Endothelial cell of umbilical vein (primary cell): ENCODE results near the gene SBSN. TPM values are rescaled to one million over a fixed set of nuclear protein-coding genes. Genes with fewer than 3 reads are reported as not detected.
"Not testable (repeated sequence)": the region's sequence is repeated elsewhere in the genome, so short reads cannot be mapped to it uniquely, and the experiment has no call there.

ENCODE experiments used
- BruUV-seq: library from RNA; stranded (reverse); fragments of 400-500 nt; replicated peaks from 2 replicates; lab custom pipeline; 2021; lab: Mats Ljungman, UMichigan
- CTCF ChIA-PET: fragments of 300-600, 350-600 bp; sonication (Branson Sonifier 250); formaldehyde crosslinking; loops from one replicate; lab custom pipeline; 2021; ENCODE audit warnings: antibody characterized with exemption, inconsistent platforms; lab: Charles Lee
- POLR2A ChIA-PET: fragments of 300-600, 350-600 bp; sonication (Branson Sonifier 250); formaldehyde crosslinking; loops from one replicate; lab custom pipeline; 2021; ENCODE audit warnings: antibody characterized with exemption, inconsistent platforms; lab: Charles Lee
- DNase-seq: peaks from one replicate; pipeline ENCODE4 v3.0.0-alpha.2; 2011; ENCODE audit warnings: low read depth, low spot score
- FAIRE-seq: peaks from 2 replicates; lab custom pipeline; 2011; peaks lifted over from hg19 to GRCh38; lab: Jason Lieb, UNC
- H2AFZ ChIP-seq: 2 replicates; pipeline ENCODE4 v1.6.0; 2012; ENCODE audit warnings: low read depth, low read length, control low read depth, inconsistent platforms
- H3K27ac ChIP-seq: 2 replicates; pipeline ENCODE4 v1.5.1; 2011; ENCODE audit warnings: low read depth, mild to moderate bottlenecking, control low read depth, low read length, moderate library complexity; ENCODE audit not compliant: insufficient read depth
- H3K27me3 ChIP-seq, 2 experiments: 2 replicates each; pipeline versions ENCODE4 v1.6.0 to v1.6.1; 2011; ENCODE audit warnings: low read length in 2 of 2, mixed read lengths in 1 of 2; ENCODE audit not compliant: control insufficient read depth in 2 of 2, insufficient read depth in 2 of 2
- H3K36me3 ChIP-seq, 2 experiments: 2 replicates in 1 of 2; 3 replicates in 1 of 2; pipeline ENCODE4 v1.5.1; 2011; ENCODE audit warnings: low read length in 2 of 2, mild to moderate bottlenecking in 1 of 2, moderate library complexity in 1 of 2; ENCODE audit not compliant: control insufficient read depth in 2 of 2, insufficient read depth in 2 of 2; ENCODE audit errors: extremely low read depth in 1 of 2
- H3K4me1 ChIP-seq: 3 replicates; pipeline ENCODE4 v1.5.1; 2011; ENCODE audit warnings: mild to moderate bottlenecking, low read length; ENCODE audit not compliant: control insufficient read depth, insufficient read depth; ENCODE audit errors: extremely low read depth
- H3K4me2 ChIP-seq: 2 replicates; pipeline ENCODE4 v1.6.1; 2011; ENCODE audit warnings: low read length, control low read depth, mixed read lengths; ENCODE audit not compliant: insufficient read depth
- H3K4me3 ChIP-seq, 3 experiments: fragments of 200-600 bp in 1 of 3; sonication (generic), shearing (Covaris generic) in 1 of 3; replicated peaks in 1 of 3; 2 replicates each; pipeline ENCODE4 v1.5.1; 2011 to 2016; ENCODE audit warnings: control low read depth in 3 of 3, low read length in 3 of 3, mild to moderate bottlenecking in 2 of 3, inconsistent platforms in 1 of 3, low read depth in 1 of 3, moderate library complexity in 1 of 3; ENCODE audit not compliant: insufficient read depth in 1 of 3
- H3K79me2 ChIP-seq: 2 replicates; pipeline ENCODE4 v1.6.0; 2012; ENCODE audit warnings: low read length, inconsistent platforms; ENCODE audit not compliant: control insufficient read depth, insufficient read depth
- H3K9ac ChIP-seq: replicated peaks from 2 replicates; pipeline ENCODE3; 2011; ENCODE audit warnings: low read length, control low read depth; ENCODE audit not compliant: insufficient read depth; ENCODE audit errors: extremely low read depth
- H3K9me1 ChIP-seq: replicated peaks from 3 replicates; pipeline ENCODE4 v1.6.0; 2011; ENCODE audit warnings: mild to moderate bottlenecking, low read length; ENCODE audit not compliant: control insufficient read depth, insufficient read depth; ENCODE audit errors: extremely low read depth
- H3K9me3 ChIP-seq: replicated peaks from 2 replicates; pipeline ENCODE4 v1.5.1; 2012; ENCODE audit warnings: low read length, inconsistent platforms; ENCODE audit not compliant: control insufficient read depth, insufficient read depth
- H4K20me1 ChIP-seq: replicated peaks from 2 replicates; pipeline ENCODE3; 2011; ENCODE audit warnings: mild to moderate bottlenecking, low read length; ENCODE audit not compliant: control insufficient read depth, insufficient read depth; ENCODE audit errors: extremely low read depth
- dilution Hi-C: fragments of 300-500 bp; cut with MboI; formaldehyde crosslinking; loops from one replicate; pipeline ENCODE4 v1.15.0; 2019; ENCODE audit warnings: low sequenced_read_pairs; ENCODE audit not compliant: extremely low pct_ligation_motif_present
- intact Hi-C: fragments of 100-400 bp; cut with micrococcal nuclease; formaldehyde crosslinking; loops from one replicate; pipeline ENCODE4 v1.10.0; 2022
- polyA plus RNA-seq, 4 experiments: library from polyadenylated mRNA; depleted of rRNA in 3 of 4; stranded (reverse) in 3 of 4; unstranded in 1 of 4; fragments of >200 nt; gene quantifications; 2 replicates each; pipeline versions ENCODE4 v1.2.1 to v1.2.3, GENCODE V29; 2011 to 2012; ENCODE audit warnings: missing spikeins in 1 of 4
- total RNA-seq: library from RNA; stranded (reverse); gene quantifications from 2 replicates; pipeline ENCODE4 v1.2.3, GENCODE V29; 2021
- TF ChIP-seq, protein P1 (sequence below): IDR thresholded peaks from 2 replicates; pipeline ENCODE4 v1.6.1; 2011; ENCODE audit not compliant: insufficient read depth, insufficient read length

The SBSN gene
- total and polyA plus RNA-seq, 2 donors (not counting 3 experiments of a cell fraction or from before 2014, with no cell fraction given), result not detected

DNA sequence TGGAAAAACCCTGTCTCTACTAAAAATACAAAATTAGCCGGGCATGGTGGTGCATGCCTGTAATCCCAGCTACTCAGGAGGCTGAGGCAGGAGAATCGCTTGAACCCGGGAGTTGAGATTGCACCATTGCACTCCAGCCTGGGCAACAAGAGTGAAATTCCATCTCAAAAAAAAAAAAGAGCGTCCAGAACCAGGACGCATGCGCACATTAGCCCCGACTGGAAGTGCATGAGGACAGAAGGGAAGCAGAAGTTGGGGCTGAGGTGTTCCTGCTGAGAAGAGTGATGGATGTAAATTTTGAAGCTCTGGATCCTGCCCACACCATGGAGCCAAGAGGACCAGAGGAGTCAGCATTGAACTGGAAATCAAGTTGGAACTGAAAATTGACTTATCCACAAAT is 53.5 kb downstream of the SBSN start:
- H3K4me2 ChIP-seq, H3K9me1 ChIP-seq, H3K9me3 ChIP-seq, H3K79me2 ChIP-seq, H3K9ac ChIP-seq, DNase-seq, BruUV-seq, CTCF ChIA-PET, H2AFZ ChIP-seq, H3K4me1 ChIP-seq, H3K36me3 ChIP-seq, dilution Hi-C loops, H3K4me3 ChIP-seq, H3K27ac ChIP-seq, POLR2A ChIA-PET, H4K20me1 ChIP-seq, FAIRE-seq, intact Hi-C loops, H3K27me3 ChIP-seq: not testable (repeated sequence)

DNA sequence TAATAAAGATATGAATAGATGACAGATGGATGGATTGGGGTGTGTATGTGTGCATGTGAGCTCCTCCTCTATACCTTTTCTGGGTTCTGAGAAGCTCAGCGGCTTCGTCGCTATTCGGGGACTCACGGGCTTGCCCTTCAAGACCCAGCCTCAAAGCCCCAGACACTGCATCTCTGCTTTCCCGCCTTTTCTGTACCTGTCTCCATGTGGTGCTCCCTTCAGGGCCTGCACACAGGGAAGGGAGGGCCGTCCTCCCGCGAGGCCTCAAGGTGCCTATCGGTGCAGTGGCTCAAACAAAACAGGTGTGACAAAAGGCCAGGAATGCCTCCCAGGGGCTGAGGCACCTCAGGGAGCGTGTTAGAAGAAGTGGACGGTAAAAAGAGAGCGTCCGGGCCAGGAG is 54.0 kb downstream of the SBSN start:
- no peaks in the 10 kb centered on the region for H3K9me3 ChIP-seq
- H3K79me2 ChIP-seq, result no peaks in the 10 kb centered on the region
- H4K20me1 ChIP-seq, result no peaks in the 10 kb centered on the region
- FAIRE-seq (no peak), DNase-seq (no peak)
- intact Hi-C loops (no loop called here), dilution Hi-C loops (no loop called here)
- CTCF ChIA-PET, result interaction anchor here (0.7 kb wide), 1 partner anchor 14 kb away, joined by 3 read pairs; no protein-coding TSS in a partner anchor
- POLR2A ChIA-PET, result no interaction called here
- H3K27ac ChIP-seq, result no peak overlapping the region
- TF ChIP-seq, protein P1, sequence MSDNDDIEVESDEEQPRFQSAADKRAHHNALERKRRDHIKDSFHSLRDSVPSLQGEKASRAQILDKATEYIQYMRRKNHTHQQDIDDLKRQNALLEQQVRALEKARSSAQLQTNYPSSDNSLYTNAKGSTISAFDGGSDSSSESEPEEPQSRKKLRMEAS, result no peak
- H3K9me1 ChIP-seq, result no peaks in the 10 kb centered on the region
- H3K36me3 ChIP-seq, result no peaks in the 10 kb centered on the region
- no peak overlapping the region for H3K9ac ChIP-seq
- H3K4me2 ChIP-seq, result no peak overlapping the region
- H3K27me3 ChIP-seq, result no peaks in the 10 kb centered on the region
- no TSS peak for BruUV-seq
- H3K4me1 ChIP-seq, result no peaks in the 10 kb centered on the region
- no peak overlapping the region for H3K4me3 ChIP-seq
- no peak overlapping the region for H2AFZ ChIP-seq

Other genes with a start within 250 kb of the SBSN start
- 0.15 TPM in 1 of 2 replicates, not detected in the other for gene HAMP, start 245.8 kb downstream of the SBSN start, total RNA-seq
- gene HAMP, start 245.8 kb downstream of the SBSN start, polyA plus RNA-seq, result not detected in 2 replicates
- gene MAG, start 236.2 kb downstream of the SBSN start, total RNA-seq, result not detected in 2 replicates
- gene MAG, start 236.2 kb downstream of the SBSN start, polyA plus RNA-seq, result not detected in 2 replicates
- not detected in 2 replicates for gene CD22, start 199.1 kb downstream of the SBSN start, total RNA-seq
- gene CD22, start 199.1 kb downstream of the SBSN start, polyA plus RNA-seq, result not detected in 2 replicates
- gene FFAR1, start 180.4 kb downstream of the SBSN start, total RNA-seq, result not detected in 2 replicates
- gene FFAR1, start 180.4 kb downstream of the SBSN start, polyA plus RNA-seq, result not detected in 2 replicates
- gene FFAR3, start 169.9 kb downstream of the SBSN start, total RNA-seq, result not detected in 2 replicates
- gene FFAR3, start 169.9 kb downstream of the SBSN start, polyA plus RNA-seq, result not detected in 2 replicates
- gene GPR42, start 157.2 kb downstream of the SBSN start, total RNA-seq, result not detected in 2 replicates
- not detected in 2 replicates for gene GPR42, start 157.2 kb downstream of the SBSN start, polyA plus RNA-seq
- gene FFAR2, start 80.1 kb downstream of the SBSN start, total RNA-seq, result not detected in 2 replicates
- not detected in 2 replicates for gene FFAR2, start 80.1 kb downstream of the SBSN start, polyA plus RNA-seq
- gene KRTDAP, start 37.8 kb downstream of the SBSN start, total RNA-seq, result not detected in 2 replicates
- not detected in 2 replicates for gene KRTDAP, start 37.8 kb downstream of the SBSN start, polyA plus RNA-seq
- not detected in 2 replicates for gene DMKN, start 14.7 kb downstream of the SBSN start, total RNA-seq
- gene DMKN, start 14.7 kb downstream of the SBSN start, polyA plus RNA-seq, result not detected in 2 replicates
- not detected in 2 replicates for gene GAPDHS, start 5.1 kb upstream of the SBSN start, total RNA-seq
- gene GAPDHS, start 5.1 kb upstream of the SBSN start, polyA plus RNA-seq, result not detected in 2 replicates
- gene TMEM147, start 17.3 kb upstream of the SBSN start, total RNA-seq, result 75.8 and 76.1 TPM in 2 replicates
- 214 and 246 TPM in 2 replicates for gene TMEM147, start 17.3 kb upstream of the SBSN start, polyA plus RNA-seq
- not detected in 2 replicates for gene ATP4A, start 35.3 kb upstream of the SBSN start, total RNA-seq
- gene ATP4A, start 35.3 kb upstream of the SBSN start, polyA plus RNA-seq, result not detected in 2 replicates
- gene PMIS2, start 57.9 kb upstream of the SBSN start, total RNA-seq, result not detected in 2 replicates
- gene PMIS2, start 57.9 kb upstream of the SBSN start, polyA plus RNA-seq, result not detected in 2 replicates
- gene HAUS5, start 84.4 kb upstream of the SBSN start, total RNA-seq, result 17.5 and 19.0 TPM in 2 replicates
- gene HAUS5, start 84.4 kb upstream of the SBSN start, polyA plus RNA-seq, result 8.9 and 9.2 TPM in 2 replicates
- gene RBM42, start 100.7 kb upstream of the SBSN start, total RNA-seq, result 97.3 and 99.2 TPM in 2 replicates
- 78.3 and 81.4 TPM in 2 replicates for gene RBM42, start 100.7 kb upstream of the SBSN start, polyA plus RNA-seq
- gene ETV2, start 113.4 kb upstream of the SBSN start, total RNA-seq, result 0.95 and 1.5 TPM in 2 replicates
- gene ETV2, start 113.4 kb upstream of the SBSN start, polyA plus RNA-seq, result 1.0 and 2.1 TPM in 2 replicates
- gene COX6B1, start 120.0 kb upstream of the SBSN start, total RNA-seq, result 300 and 327 TPM in 2 replicates
- gene COX6B1, start 120.0 kb upstream of the SBSN start, polyA plus RNA-seq, result 692 and 759 TPM in 2 replicates
- not detected in 2 replicates for gene UPK1A, start 138.2 kb upstream of the SBSN start, total RNA-seq
- gene UPK1A, start 138.2 kb upstream of the SBSN start, polyA plus RNA-seq, result 0.13 TPM in 1 of 2 replicates, not detected in the other
- not detected in 2 replicates for gene ZBTB32, start 176.2 kb upstream of the SBSN start, total RNA-seq
- not detected in 2 replicates for gene ZBTB32, start 176.2 kb upstream of the SBSN start, polyA plus RNA-seq
- 37.2 and 40.0 TPM in 2 replicates for gene KMT2B, start 189.7 kb upstream of the SBSN start, total RNA-seq
- gene KMT2B, start 189.7 kb upstream of the SBSN start, polyA plus RNA-seq, result 28.4 and 30.1 TPM in 2 replicates
- 2.6 and 3.4 TPM in 2 replicates for gene IGFLR1, start 214.1 kb upstream of the SBSN start, total RNA-seq
- 7.6 and 11.8 TPM in 2 replicates for gene IGFLR1, start 214.1 kb upstream of the SBSN start, polyA plus RNA-seq
- 5.6 and 10.5 TPM in 2 replicates for gene U2AF1L4, start 217.1 kb upstream of the SBSN start, total RNA-seq
- 13.5 and 15.0 TPM in 2 replicates for gene U2AF1L4, start 217.1 kb upstream of the SBSN start, polyA plus RNA-seq
- 65.6 and 70.1 TPM in 2 replicates for gene PSENEN, start 217.3 kb upstream of the SBSN start, total RNA-seq
- gene PSENEN, start 217.3 kb upstream of the SBSN start, polyA plus RNA-seq, result 60.0 and 86.8 TPM in 2 replicates
- gene LIN37, start 220.3 kb upstream of the SBSN start, total RNA-seq, result 11.3 and 15.5 TPM in 2 replicates
- gene LIN37, start 220.3 kb upstream of the SBSN start, polyA plus RNA-seq, result 21.4 and 21.9 TPM in 2 replicates
- 2.7 and 6.2 TPM in 2 replicates for gene HSPB6, start 228.7 kb upstream of the SBSN start, total RNA-seq
- gene HSPB6, start 228.7 kb upstream of the SBSN start, polyA plus RNA-seq, result 2.3 and 3.4 TPM in 2 replicates
- gene PROSER3, start 229.9 kb upstream of the SBSN start, total RNA-seq, result 28.3 and 32.1 TPM in 2 replicates
- 18.3 and 19.5 TPM in 2 replicates for gene PROSER3, start 229.9 kb upstream of the SBSN start, polyA plus RNA-seq
- gene ARHGAP33, start 247.3 kb upstream of the SBSN start, total RNA-seq, result 18.4 and 32.8 TPM in 2 replicates
- 11.0 and 11.7 TPM in 2 replicates for gene ARHGAP33, start 247.3 kb upstream of the SBSN start, polyA plus RNA-seq